Heart left ventricle (tissue), 13 donors: ENCODE results near the gene CDC27.

Experiments
- POLR2A ChIP-seq, 2 donors: fragments of 450-650 bp; IDR thresholded peaks; one replicate each; pipeline ENCODE4 v1.6.1; 2017; ENCODE audit warnings: antibody characterized with exemption in 2 of 2, mild to moderate bottlenecking in 2 of 2, moderate library complexity in 2 of 2
- TF ChIP-seq, protein P1 (sequence below), 12 donors: fragments of 200-600 bp; sonication (generic) in 4 of 12; IDR thresholded peaks; one replicate each; pipeline versions ENCODE4 v1.5.0 to v1.8.0; 2018 to 2022; ENCODE audit warnings: antibody characterized with exemption in 12 of 12, mild to moderate bottlenecking in 5 of 12
- donor health status: ischemic (EF 13 %, LVEDD 7.1; RV severe dilation, severe dysfunction).
- donor health status: DM: no; HTN: yes; CAD: no.
- donor health status: DM: no; HTN: no; CAD: no.
- donor health status: ischemic (EF 25% LVEDD 6.9; RV normal size, moderate dysfunction).
- donor health status: ischemic (EF 25% LVEDD 5.7; RV mildly dilated, moderate dysfunction).
- donor health status: ischemic (EF 35%, LVEDD 5.7; RV mildly dilated, moderate dysfunction).
- donor health status: nonischemic (EF 11% LVEDD 7.7; RV severe dilation, severe dysfunction).
- donor health status: DM: yes; HTN: yes; CAD: no.
- donor health status: PGD.
- donor health status: ischemic (EF 29% LVEDD 5.4; RV normal size, mild dysfunction).
- donor health status: nonischemic (EF 23%, LVEDD 6.1; RV moderate dilation, normal function).

DNA sequence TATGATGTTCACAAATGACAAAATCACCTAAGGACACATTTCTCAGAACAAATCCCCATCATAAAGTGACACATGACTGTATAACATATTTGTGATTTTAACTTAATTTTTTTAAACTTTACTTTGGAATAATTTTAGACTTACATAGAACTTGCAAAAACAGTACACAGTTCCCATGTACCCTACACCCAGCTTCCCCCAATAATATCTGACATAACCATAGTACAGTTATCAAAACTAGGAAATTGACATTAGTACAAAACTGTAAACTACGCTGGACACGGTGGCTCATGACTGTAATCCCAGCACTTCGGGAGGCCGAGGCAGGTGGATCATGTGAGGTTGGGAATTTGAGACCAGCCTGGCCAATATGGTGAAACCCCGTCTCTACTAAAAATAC is 24.8 kb downstream of the CDC27 start:
- TF ChIP-seq, protein P1, sequence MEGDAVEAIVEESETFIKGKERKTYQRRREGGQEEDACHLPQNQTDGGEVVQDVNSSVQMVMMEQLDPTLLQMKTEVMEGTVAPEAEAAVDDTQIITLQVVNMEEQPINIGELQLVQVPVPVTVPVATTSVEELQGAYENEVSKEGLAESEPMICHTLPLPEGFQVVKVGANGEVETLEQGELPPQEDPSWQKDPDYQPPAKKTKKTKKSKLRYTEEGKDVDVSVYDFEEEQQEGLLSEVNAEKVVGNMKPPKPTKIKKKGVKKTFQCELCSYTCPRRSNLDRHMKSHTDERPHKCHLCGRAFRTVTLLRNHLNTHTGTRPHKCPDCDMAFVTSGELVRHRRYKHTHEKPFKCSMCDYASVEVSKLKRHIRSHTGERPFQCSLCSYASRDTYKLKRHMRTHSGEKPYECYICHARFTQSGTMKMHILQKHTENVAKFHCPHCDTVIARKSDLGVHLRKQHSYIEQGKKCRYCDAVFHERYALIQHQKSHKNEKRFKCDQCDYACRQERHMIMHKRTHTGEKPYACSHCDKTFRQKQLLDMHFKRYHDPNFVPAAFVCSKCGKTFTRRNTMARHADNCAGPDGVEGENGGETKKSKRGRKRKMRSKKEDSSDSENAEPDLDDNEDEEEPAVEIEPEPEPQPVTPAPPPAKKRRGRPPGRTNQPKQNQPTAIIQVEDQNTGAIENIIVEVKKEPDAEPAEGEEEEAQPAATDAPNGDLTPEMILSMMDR (IDR thresholded peaks at IDR 0.05): no peak
- TF ChIP-seq POLR2A (IDR thresholded peaks at IDR 0.05): no peak
